Omental fat pad (tissue), 4 donors: ENCODE data around the gene FBXW7. TPM values are rescaled to one million over a fixed set of nuclear protein-coding genes. Genes with fewer than 3 reads are reported as not detected.

Source experiments
- ATAC-seq: fragments of 150-250 bp; one replicate; pipeline ENCODE4 v1.9.1; 2016; ENCODE audit warnings: mild to moderate bottlenecking, moderate library complexity; ENCODE audit not compliant: low FRiP score
- DNase-seq: peaks from one replicate; pipeline ENCODE4 v3.0.0-alpha.2; 2019; ENCODE audit warnings: low spot score
- total RNA-seq, 4 donors: library from RNA; depleted of rRNA; stranded (reverse); fragments of >200 nt; gene quantifications; one replicate each; pipeline ENCODE4 v1.1.0, GENCODE V29; 2016
- TF ChIP-seq, protein P1 (sequence below), 3 donors: fragments of 450-650 bp; IDR thresholded peaks; one replicate each; pipeline ENCODE4 v1.5.1; 2016 to 2017; ENCODE audit warnings: antibody characterized with exemption in 3 of 3, mild to moderate bottlenecking in 3 of 3, moderate library complexity in 2 of 3

The FBXW7 gene
- total RNA-seq, 4 donors from 2014 or later: 44.3 to 62.0 (median 49.9) TPM

- DNase-seq: no peak
- ATAC-seq: no peak
- TF ChIP-seq, protein P1, sequence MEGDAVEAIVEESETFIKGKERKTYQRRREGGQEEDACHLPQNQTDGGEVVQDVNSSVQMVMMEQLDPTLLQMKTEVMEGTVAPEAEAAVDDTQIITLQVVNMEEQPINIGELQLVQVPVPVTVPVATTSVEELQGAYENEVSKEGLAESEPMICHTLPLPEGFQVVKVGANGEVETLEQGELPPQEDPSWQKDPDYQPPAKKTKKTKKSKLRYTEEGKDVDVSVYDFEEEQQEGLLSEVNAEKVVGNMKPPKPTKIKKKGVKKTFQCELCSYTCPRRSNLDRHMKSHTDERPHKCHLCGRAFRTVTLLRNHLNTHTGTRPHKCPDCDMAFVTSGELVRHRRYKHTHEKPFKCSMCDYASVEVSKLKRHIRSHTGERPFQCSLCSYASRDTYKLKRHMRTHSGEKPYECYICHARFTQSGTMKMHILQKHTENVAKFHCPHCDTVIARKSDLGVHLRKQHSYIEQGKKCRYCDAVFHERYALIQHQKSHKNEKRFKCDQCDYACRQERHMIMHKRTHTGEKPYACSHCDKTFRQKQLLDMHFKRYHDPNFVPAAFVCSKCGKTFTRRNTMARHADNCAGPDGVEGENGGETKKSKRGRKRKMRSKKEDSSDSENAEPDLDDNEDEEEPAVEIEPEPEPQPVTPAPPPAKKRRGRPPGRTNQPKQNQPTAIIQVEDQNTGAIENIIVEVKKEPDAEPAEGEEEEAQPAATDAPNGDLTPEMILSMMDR (IDR thresholded peaks at IDR 0.05): no peak
These were observed 127.2 kb downstream of the FBXW7 start for GRCh38 chr4:152408514-152409327.

DNA sequence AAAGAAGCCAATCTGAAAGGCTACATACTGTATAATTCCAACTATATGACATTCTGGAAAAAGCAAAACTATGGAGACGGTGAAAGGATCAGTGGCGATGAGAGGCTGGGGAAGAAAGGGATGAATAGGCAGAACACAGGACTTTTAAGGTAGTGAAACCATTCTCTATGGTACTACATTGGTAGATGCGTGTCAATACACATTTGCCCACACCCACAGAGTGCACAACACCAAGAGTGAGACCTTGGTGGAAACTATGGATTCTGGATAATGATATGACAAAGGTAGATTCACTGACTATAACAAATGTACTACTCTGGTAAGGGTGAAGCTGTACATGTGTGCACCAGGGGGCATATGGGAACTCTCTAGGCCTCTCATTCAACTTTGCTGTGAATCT, 134.5 kb downstream of the FBXW7 start:
- ATAC-seq (no peak), DNase-seq (no peak)
- TF ChIP-seq, protein P1 (IDR thresholded peaks at IDR 0.05): no peak

GRCh38 chr4:152399246-152399645, 136.6 kb downstream of the FBXW7 start:
- no peak for ATAC-seq
- DNase-seq: no peak
- TF ChIP-seq, protein P1 (IDR thresholded peaks at IDR 0.05): no peak

GRCh38 chr4:152398060-152398459, 137.8 kb downstream of the FBXW7 start:
- ATAC-seq: no peak
- TF ChIP-seq, protein P1 (IDR thresholded peaks at IDR 0.05): no peak
- DNase-seq: no peak

DNA sequence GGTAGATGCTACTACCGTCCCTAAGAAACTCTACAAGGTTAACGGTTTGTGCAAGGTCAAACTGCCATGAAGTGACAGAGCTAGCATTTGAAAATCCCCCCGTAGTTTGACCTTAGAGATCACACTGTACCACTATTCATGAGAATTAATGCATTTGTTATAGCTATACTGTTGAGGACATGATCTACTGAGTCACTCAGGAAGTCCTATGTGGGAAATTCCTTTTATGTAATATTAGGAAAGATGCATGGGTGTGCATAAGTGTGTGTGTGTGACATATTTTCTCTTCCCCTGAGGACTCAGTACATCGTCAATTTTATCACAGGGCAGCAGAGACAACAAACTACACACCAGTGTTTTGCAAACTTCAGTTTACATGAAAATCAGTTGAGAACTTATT, 141.1 kb downstream of the FBXW7 start:
- DNase-seq: no peak
- TF ChIP-seq, protein P1 (IDR thresholded peaks at IDR 0.05): no peak
- ATAC-seq: no peak

GRCh38 chr4:152392079-152392478, 143.8 kb downstream of the FBXW7 start:
- DNase-seq (no peak), ATAC-seq (no peak)
- TF ChIP-seq, protein P1 (IDR thresholded peaks at IDR 0.05): no peak

DNA sequence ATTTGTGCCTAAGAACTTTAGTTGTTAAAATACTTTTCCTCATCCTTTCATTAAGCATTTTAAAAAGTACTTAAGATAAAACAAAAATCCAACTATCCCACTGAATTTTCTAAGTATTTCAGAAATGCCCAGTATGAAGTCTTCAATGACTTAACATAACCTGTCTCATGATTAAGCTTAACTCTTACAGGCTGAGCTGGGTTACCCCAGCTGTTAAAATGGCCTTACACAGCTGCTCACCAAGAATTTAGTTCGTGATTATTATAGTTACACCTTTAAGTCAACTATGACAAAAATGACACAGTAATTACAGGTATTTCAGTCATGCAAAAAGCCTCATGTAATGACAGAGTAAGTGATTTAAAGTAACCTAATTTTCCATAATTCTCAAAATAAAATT, 145.7 kb downstream of the FBXW7 start:
- TF ChIP-seq, protein P1 (IDR thresholded peaks at IDR 0.05): no peak
- ATAC-seq (no peak), DNase-seq (no peak)
